Measurements from ENCODE around the gene HOXC12. TPM values are rescaled to one million over a fixed set of nuclear protein-coding genes. Genes with fewer than 3 reads are reported as not detected.

HOXC12 gene
- total RNA-seq, 4 donors from 2014 or later: not detected

- Histone ChIP-seq H3K4me3 (replicated peaks in 1 of 3) (no peak overlapping the region), H3K27ac (no peak overlapping the region), H3K9me3 (no peaks in the 10 kb centered on the region), H3K4me1 (peaks cover 17 to 18% of the 10 kb centered on the region in 2 donors), H3K27me3 (peaks cover 91% of the 10 kb centered on the region), H3K36me3 (no peaks in the 10 kb centered on the region)
- TF ChIP-seq POLR2A (IDR thresholded peaks at IDR 0.05): no peak
- TF ChIP-seq, protein P1, sequence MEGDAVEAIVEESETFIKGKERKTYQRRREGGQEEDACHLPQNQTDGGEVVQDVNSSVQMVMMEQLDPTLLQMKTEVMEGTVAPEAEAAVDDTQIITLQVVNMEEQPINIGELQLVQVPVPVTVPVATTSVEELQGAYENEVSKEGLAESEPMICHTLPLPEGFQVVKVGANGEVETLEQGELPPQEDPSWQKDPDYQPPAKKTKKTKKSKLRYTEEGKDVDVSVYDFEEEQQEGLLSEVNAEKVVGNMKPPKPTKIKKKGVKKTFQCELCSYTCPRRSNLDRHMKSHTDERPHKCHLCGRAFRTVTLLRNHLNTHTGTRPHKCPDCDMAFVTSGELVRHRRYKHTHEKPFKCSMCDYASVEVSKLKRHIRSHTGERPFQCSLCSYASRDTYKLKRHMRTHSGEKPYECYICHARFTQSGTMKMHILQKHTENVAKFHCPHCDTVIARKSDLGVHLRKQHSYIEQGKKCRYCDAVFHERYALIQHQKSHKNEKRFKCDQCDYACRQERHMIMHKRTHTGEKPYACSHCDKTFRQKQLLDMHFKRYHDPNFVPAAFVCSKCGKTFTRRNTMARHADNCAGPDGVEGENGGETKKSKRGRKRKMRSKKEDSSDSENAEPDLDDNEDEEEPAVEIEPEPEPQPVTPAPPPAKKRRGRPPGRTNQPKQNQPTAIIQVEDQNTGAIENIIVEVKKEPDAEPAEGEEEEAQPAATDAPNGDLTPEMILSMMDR (IDR thresholded peaks at IDR 0.05): no peak
- WGBS, 2 donors: 10 to 12% methylated on average over 26 of the region's 26 CpGs
- intact Hi-C loops (cut with DNase I): loop anchor here (10.0 kb wide), 1 partner anchor 218 kb away; no protein-coding TSS in a partner anchor
- DNase-seq: no peak
Measured at GRCh38 chr12:53982648-53983567, 28.2 kb downstream of the HOXC12 start.

DNA sequence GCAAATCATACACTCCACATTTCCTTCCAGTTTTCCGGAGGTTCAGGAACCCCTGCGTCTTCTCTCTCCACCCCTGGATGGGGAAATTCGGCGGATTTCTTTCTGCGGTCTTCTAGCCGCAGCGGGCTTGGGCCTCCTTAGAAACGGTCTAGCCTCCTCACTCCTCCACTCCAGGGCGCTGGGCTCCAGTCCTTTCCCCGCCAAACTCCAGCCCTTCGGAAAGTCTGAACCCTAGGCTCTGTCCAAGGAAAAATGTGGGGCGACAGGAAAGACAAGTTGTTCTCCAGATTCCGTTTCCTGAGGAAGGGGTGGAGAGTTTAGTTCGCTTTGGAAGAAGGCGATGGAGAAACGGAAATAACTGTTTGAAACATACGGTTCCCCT lies 28.9 kb downstream of the HOXC12 start:
- intact Hi-C loops (cut with DNase I): loop anchor here (10.0 kb wide), 1 partner anchor 219 kb away; no protein-coding TSS in a partner anchor
- TF ChIP-seq POLR2A (IDR thresholded peaks at IDR 0.05): no peak
- TF ChIP-seq, protein P1 (IDR thresholded peaks at IDR 0.05): no peak
- Histone ChIP-seq H3K9me3 (no peaks in the 10 kb centered on the region), H3K4me3 (replicated peaks in 1 of 3) (no peak overlapping the region), H3K27me3 (peaks cover 94% of the 10 kb centered on the region), H3K4me1 (peaks cover 17 to 18% of the 10 kb centered on the region in 2 donors), H3K27ac (no peak overlapping the region), H3K36me3 (no peaks in the 10 kb centered on the region)
- 5 to 11% methylated on average over 17 of the region's 17 CpGs for WGBS, 2 donors
- DNase-seq: no peak

DNA sequence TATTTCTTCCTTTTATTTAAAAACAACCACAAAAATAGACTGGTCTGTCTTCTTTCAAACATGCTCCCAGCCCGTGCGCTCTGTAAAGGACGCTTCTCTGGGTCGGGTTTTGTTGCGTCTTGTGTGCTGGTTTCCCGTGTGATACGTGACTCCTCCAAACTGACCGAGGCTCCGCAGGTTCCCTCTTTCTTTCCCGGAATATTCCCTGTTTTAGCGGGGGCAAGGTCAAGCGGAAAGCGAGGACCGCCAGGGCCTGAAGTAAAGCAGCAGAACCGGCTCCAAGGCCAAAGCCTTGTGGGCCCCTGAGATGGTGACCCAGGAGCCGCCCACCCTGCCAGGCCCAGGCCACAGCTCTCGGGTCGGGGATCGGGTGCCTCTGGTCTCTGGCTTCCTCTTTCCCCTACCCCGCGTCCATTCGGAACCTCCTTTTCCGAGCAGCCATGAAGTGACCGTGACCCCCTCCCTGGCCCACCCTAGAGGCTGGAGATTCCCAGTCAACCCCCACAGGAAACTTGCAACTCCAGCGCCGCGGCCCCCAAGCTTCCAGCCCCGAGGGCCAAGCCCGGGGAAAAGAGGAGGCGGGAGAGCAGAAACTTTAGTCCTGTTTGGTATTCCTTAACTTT lies 29.4 kb downstream of the HOXC12 start:
- peaks cover 94% of the 10 kb centered on the region for H3K27me3 ChIP-seq
- intact Hi-C loops (cut with DNase I): loop anchor here (10.0 kb wide), 1 partner anchor 219 kb away; no protein-coding TSS in a partner anchor
- TF ChIP-seq, protein P1 (IDR thresholded peaks at IDR 0.05): no peak
- no peak for TF ChIP-seq POLR2A (IDR thresholded peaks at IDR 0.05)
- no peaks in the 10 kb centered on the region for H3K9me3 ChIP-seq
- DNase-seq: no peak
- 6 to 8% methylated on average over 29 to 30 of the region's 30 CpGs for whole genome bisulfite sequencing, 2 donors
- no peaks in the 10 kb centered on the region for H3K36me3 ChIP-seq
- peaks cover 17 to 18% of the 10 kb centered on the region in 2 donors for H3K4me1 ChIP-seq
- no peak overlapping the region for H3K4me3 ChIP-seq (replicated peaks in 1 of 3)
- no peak overlapping the region for H3K27ac ChIP-seq

DNA sequence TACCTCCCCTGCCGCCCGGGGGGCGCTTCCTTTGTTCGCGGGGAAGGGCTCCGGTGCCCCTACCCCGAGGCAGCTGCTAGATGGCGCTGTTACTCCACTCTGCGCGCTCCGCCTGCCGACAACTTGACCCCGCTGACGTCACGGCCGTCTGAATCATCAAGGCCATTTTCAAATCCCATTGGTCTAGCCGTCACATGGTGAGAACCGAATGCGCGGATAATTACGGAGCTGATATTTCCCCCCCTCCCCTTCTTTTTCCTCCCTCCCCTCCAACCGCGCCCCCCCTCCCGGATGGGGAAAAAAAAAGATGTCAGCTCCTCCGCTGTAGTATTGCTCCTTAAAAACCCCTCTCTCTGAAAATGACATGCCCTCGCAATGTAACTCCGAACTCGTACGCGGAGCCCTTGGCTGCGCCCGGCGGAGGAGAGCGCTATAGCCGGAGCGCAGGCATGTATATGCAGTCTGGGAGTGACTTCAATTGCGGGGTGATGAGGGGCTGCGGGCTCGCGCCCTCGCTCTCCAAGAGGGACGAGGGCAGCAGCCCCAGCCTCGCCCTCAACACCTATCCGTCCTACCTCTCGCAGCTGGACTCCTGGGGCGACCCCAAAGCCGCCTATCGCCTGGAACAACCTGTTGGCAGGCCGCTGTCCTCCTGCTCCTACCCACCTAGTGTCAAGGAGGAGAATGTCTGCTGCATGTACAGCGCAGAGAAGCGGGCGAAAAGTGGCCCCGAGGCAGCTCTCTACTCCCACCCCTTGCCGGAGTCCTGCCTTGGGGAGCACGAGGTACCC lies 30.4 kb downstream of the HOXC12 start, which contains the start of gene HOXC10:
TSS of gene HOXC10 (plus strand) at position 246 of the 791 bp plus-strand sequence. CDS start at position 360, 114 bp downstream.
- no peaks in the 10 kb centered on the region for H3K9me3 ChIP-seq
- TF ChIP-seq POLR2A (IDR thresholded peaks at IDR 0.05): no peak
- TF ChIP-seq, protein P1 (IDR thresholded peaks at IDR 0.05): peak in 3 of 6 experiments; percentile 12 to 38 (median 27)
- H3K36me3 ChIP-seq: no peaks in the 10 kb centered on the region
- peak within 1 kb of the TSS in 1 of 3 donors; percentile 0 for H3K4me3 ChIP-seq (replicated peaks in 1 of 3)
- no peak within 1 kb of the TSS for H3K27ac ChIP-seq
- H3K4me1 ChIP-seq: peaks cover 17 to 18% of the 10 kb centered on the region in 2 donors
- peaks cover 89% of the 10 kb centered on the region for H3K27me3 ChIP-seq
- WGBS, 2 donors: 8 to 9% methylated on average over 42 to 47 of the region's 55 CpGs
- DNase-seq: peak; percentile 57 to 65
- intact Hi-C loops (cut with DNase I): loop anchor here (10.0 kb wide), 1 partner anchor 220 kb away; no protein-coding TSS in a partner anchor

Data from thyroid gland (tissue), 4 donors.